ENCODE results near the gene CTXN3. TPM values are rescaled to one million over a fixed set of nuclear protein-coding genes. Genes with fewer than 3 reads are reported as not detected.

Gene CTXN3
- total and polyA plus RNA-seq, 3 donors from 2014 or later, result 0.24 to 0.26 TPM; not detected in 1

DNA sequence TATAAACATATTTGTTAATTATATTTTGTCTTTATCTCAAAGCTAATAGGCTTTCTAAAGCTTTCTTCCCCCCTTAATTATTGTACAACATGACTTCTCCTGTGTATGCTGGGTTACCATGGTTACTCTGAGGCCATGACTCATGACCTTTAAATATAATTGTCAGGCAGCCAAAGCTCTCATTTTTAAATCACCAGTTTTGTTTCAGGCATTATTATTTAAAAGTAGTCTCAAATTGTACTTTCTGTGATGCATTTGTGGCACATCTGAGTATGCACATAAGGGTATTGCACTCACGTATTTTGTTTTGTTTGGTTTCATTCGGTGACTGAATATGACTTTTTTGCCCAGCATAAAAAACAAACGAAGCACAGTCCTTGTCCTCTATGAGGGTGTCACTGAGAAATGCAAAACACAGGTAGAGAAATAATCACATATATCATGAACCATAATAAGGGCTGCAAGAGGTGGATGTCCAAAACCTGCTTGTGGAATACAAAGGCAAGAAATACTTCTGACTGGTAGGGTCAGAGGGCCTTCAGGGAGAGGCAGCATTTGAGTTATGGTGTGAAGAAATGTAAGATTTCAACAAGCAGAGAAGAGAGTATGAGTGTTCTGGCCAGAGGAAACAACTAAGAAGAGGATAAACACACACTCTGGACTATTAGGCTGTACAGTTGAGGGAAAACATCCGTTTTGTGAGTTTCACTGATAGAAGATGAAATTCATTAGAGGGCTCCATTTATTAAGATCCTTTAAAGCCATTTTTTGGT, 56.4 kb downstream of the CTXN3 start:
- WGBS, 2 donors, result 36 to 53% methylated on average over 4 of the region's 4 CpGs
- Histone ChIP-seq H3K36me3 (ENCODE audit: low read depth, missing control alignments) (no peaks in the 10 kb centered on the region), H3K4me3 (no peak overlapping the region), H3K27ac (peak overlapping the region; percentile 20 to 83), H3K27me3 (no peaks in the 10 kb centered on the region), H3K4me1 (peaks cover 6% of the 10 kb centered on the region), H3K9me3 (no peaks in the 10 kb centered on the region)
- TF ChIP-seq POLR2A (IDR thresholded peaks at IDR 0.05) (no peak), CTCF (IDR thresholded peaks at IDR 0.05) (no peak)
- peak; percentile 22 for DNase-seq
- intact Hi-C loops (cut with DNase I; ENCODE audit: low total_unique reads), result no loop called here

DNA sequence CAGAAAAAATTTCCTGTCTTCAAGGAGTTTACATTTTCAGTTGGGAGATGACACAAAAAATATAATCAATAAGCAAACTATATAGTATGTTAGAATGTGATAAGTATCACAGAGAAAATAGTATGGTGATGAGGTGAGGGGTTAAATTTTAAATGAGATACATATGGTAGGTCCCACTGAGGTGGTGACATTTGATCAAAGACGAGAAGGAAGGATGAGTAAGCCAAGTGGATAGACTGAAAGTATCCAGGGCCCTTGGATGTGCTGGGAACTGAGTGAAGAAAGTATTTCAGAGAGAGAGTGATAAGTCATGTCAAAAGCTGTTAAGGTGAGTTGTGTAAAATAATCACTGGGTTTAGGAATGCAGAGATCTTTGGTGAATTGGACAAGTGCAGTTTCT, 57.8 kb downstream of the CTXN3 start:
- intact Hi-C loops (cut with DNase I; ENCODE audit: low total_unique reads), result no loop called here
- H3K4me1 ChIP-seq, result peaks cover 6% of the 10 kb centered on the region
- TF ChIP-seq POLR2A (IDR thresholded peaks at IDR 0.05) (no peak), CTCF (IDR thresholded peaks at IDR 0.05) (no peak)
- H3K4me3 ChIP-seq, result no peak overlapping the region
- H3K36me3 ChIP-seq (ENCODE audit: low read depth, missing control alignments), result no peaks in the 10 kb centered on the region
- H3K9me3 ChIP-seq, result no peaks in the 10 kb centered on the region
- H3K27me3 ChIP-seq, result no peaks in the 10 kb centered on the region
- peak overlapping the region; percentile 20 to 83 for H3K27ac ChIP-seq
- 46 to 60% methylated on average over 1 of the region's 1 CpG for WGBS, 2 donors
- no peak for DNase-seq

GRCh38 chr5:127707209-127707608, 58.3 kb downstream of the CTXN3 start:
- Histone ChIP-seq H3K4me3 (no peak overlapping the region), H3K9me3 (no peaks in the 10 kb centered on the region), H3K27ac (peak overlapping the region; percentile 77 to 90), H3K27me3 (no peaks in the 10 kb centered on the region), H3K36me3 (ENCODE audit: low read depth, missing control alignments) (no peaks in the 10 kb centered on the region), H3K4me1 (peaks cover 6% of the 10 kb centered on the region)
- 23 to 35% methylated on average over 3 of the region's 3 CpGs for WGBS, 2 donors
- no peak for DNase-seq
- TF ChIP-seq POLR2A (IDR thresholded peaks at IDR 0.05) (no peak), CTCF (IDR thresholded peaks at IDR 0.05) (no peak)
- intact Hi-C loops (cut with DNase I; ENCODE audit: low total_unique reads), result no loop called here

Other genes starting within 250 kb of the CTXN3 start
- gene PRRC1, start 131.4 kb upstream of the CTXN3 start, total RNA-seq, result 10 to 100 TPM; 45.6 to 53.6 TPM
- gene PRRC1, start 131.4 kb upstream of the CTXN3 start, polyA plus RNA-seq (ENCODE audit: insufficient read depth, low read depth, low replicate concordance), result 32.2 TPM
- gene CCDC192, start 54.3 kb downstream of the CTXN3 start, total RNA-seq, result 10 to 100 TPM in 1 of 2 donors, 1 to 10 TPM in 1; 7.8 to 12.9 TPM
- 22.6 TPM for gene CCDC192, start 54.3 kb downstream of the CTXN3 start, polyA plus RNA-seq (ENCODE audit: insufficient read depth, low read depth, low replicate concordance)